ENCODE measurements around the gene HDAC10.

Gene HDAC10

GRCh38 chr22:50199251-50199721, 51.8 kb downstream of the HDAC10 start:
- no peak for TF ChIP-seq CREB1 (IDR thresholded peaks at IDR 0.05; ENCODE audit: low read depth)
- no peak for TF ChIP-seq TCF12 (IDR thresholded peaks at IDR 0.05; ENCODE audit: low read depth)
- TF ChIP-seq RAD21 (IDR thresholded peaks at IDR 0.05; ENCODE audit: low read depth): no peak
- TF ChIP-seq FOXM1 (IDR thresholded peaks at IDR 0.05; ENCODE audit: borderline replicate concordance, low read depth): no peak
- TF ChIP-seq EGR1 (IDR thresholded peaks at IDR 0.05): no peak
- no peak for TF ChIP-seq NFIC (IDR thresholded peaks at IDR 0.05)
- TF ChIP-seq ZBTB7A (IDR thresholded peaks at IDR 0.05; ENCODE audit: low read depth): no peak
- TF ChIP-seq CEBPB (IDR thresholded peaks at IDR 0.05): no peak
- TF ChIP-seq YY1 (IDR thresholded peaks at IDR 0.05; ENCODE audit: low read depth): no peak
- no peak for TF ChIP-seq TAF1 (IDR thresholded peaks at IDR 0.05; ENCODE audit: low read depth)
- no peak for TF ChIP-seq USF1 (IDR thresholded peaks at IDR 0.05)
- TF ChIP-seq TEAD4 (IDR thresholded peaks at IDR 0.05): no peak
- TF ChIP-seq MAX (IDR thresholded peaks at IDR 0.05): no peak
- no peak for TF ChIP-seq REST (IDR thresholded peaks at IDR 0.05; ENCODE audit: low read depth)
- no peak for TF ChIP-seq EP300 (IDR thresholded peaks at IDR 0.05; ENCODE audit: borderline replicate concordance)

GRCh38 chr22:50198624-50199017, 52.4 kb downstream of the HDAC10 start:
- TF ChIP-seq TCF12 (IDR thresholded peaks at IDR 0.05; ENCODE audit: low read depth) (no peak), MAX (IDR thresholded peaks at IDR 0.05) (no peak), ZBTB7A (IDR thresholded peaks at IDR 0.05; ENCODE audit: low read depth) (no peak)

- TF ChIP-seq USF1 (IDR thresholded peaks at IDR 0.05) (no peak), TAF1 (IDR thresholded peaks at IDR 0.05; ENCODE audit: low read depth) (no peak), REST (IDR thresholded peaks at IDR 0.05; ENCODE audit: low read depth) (no peak), YY1 (IDR thresholded peaks at IDR 0.05; ENCODE audit: low read depth) (no peak), MAX (IDR thresholded peaks at IDR 0.05) (no peak), CEBPB (IDR thresholded peaks at IDR 0.05) (no peak), EP300 (IDR thresholded peaks at IDR 0.05; ENCODE audit: borderline replicate concordance) (no peak), ZBTB7A (IDR thresholded peaks at IDR 0.05; ENCODE audit: low read depth) (no peak), TEAD4 (IDR thresholded peaks at IDR 0.05) (no peak), EGR1 (IDR thresholded peaks at IDR 0.05) (no peak), RAD21 (IDR thresholded peaks at IDR 0.05; ENCODE audit: low read depth) (no peak), NFIC (IDR thresholded peaks at IDR 0.05) (no peak), FOXM1 (IDR thresholded peaks at IDR 0.05; ENCODE audit: borderline replicate concordance, low read depth) (no peak), CREB1 (IDR thresholded peaks at IDR 0.05; ENCODE audit: low read depth) (no peak), TCF12 (IDR thresholded peaks at IDR 0.05; ENCODE audit: low read depth) (no peak)
Observed at GRCh38 chr22:50197856-50198623, 53.0 kb downstream of the HDAC10 start.

GRCh38 chr22:50197000-50197800, 53.9 kb downstream of the HDAC10 start:
- TF ChIP-seq RAD21 (IDR thresholded peaks at IDR 0.05; ENCODE audit: low read depth) (no peak), NFIC (IDR thresholded peaks at IDR 0.05) (no peak), FOXM1 (IDR thresholded peaks at IDR 0.05; ENCODE audit: borderline replicate concordance, low read depth) (no peak), REST (IDR thresholded peaks at IDR 0.05; ENCODE audit: low read depth) (no peak), YY1 (IDR thresholded peaks at IDR 0.05; ENCODE audit: low read depth) (no peak), ZBTB7A (IDR thresholded peaks at IDR 0.05; ENCODE audit: low read depth) (no peak), TAF1 (IDR thresholded peaks at IDR 0.05; ENCODE audit: low read depth) (no peak), MAX (IDR thresholded peaks at IDR 0.05) (no peak), EGR1 (IDR thresholded peaks at IDR 0.05) (no peak), EP300 (IDR thresholded peaks at IDR 0.05; ENCODE audit: borderline replicate concordance) (no peak), USF1 (IDR thresholded peaks at IDR 0.05) (no peak), TEAD4 (IDR thresholded peaks at IDR 0.05) (no peak), CREB1 (IDR thresholded peaks at IDR 0.05; ENCODE audit: low read depth) (no peak), TCF12 (IDR thresholded peaks at IDR 0.05; ENCODE audit: low read depth) (no peak), CEBPB (IDR thresholded peaks at IDR 0.05) (no peak)
